H9 (cell line): ENCODE results near the gene USH2A. TPM values are rescaled to one million over a fixed set of nuclear protein-coding genes. Genes with fewer than 3 reads are reported as not detected.

Source experiments
- DNase-seq: peaks from one replicate; pipeline ENCODE4 v3.0.0-alpha.2; 2017
- H2AFZ ChIP-seq: one replicate; pipeline ENCODE4 v1.6.1; 2013; ENCODE audit warnings: mild to moderate bottlenecking, low read length, control low read depth, moderate library complexity
- H2AK5ac ChIP-seq: 2 replicates; pipeline ENCODE4 v1.6.1; 2013; ENCODE audit warnings: low read length, control low read depth, mixed read lengths; ENCODE audit not compliant: insufficient read length
- H2BK120ac ChIP-seq: one replicate; pipeline ENCODE4 v1.6.1; 2013; ENCODE audit warnings: low read depth, mild to moderate bottlenecking, low read length, control low read depth, inconsistent platforms; ENCODE audit not compliant: poor library complexity, severe bottlenecking
- H2BK12ac ChIP-seq: 2 replicates; pipeline ENCODE4 v1.6.1; 2013; ENCODE audit warnings: low read length, control low read depth, mixed read lengths, low read depth; ENCODE audit not compliant: insufficient read length
- H2BK15ac ChIP-seq: 2 replicates; pipeline ENCODE4 v1.6.1; 2013; ENCODE audit warnings: low read depth, low read length, control low read depth
- H2BK20ac ChIP-seq: one replicate; pipeline ENCODE4 v1.6.1; 2013; ENCODE audit warnings: low read depth, mild to moderate bottlenecking, low read length, control low read depth, inconsistent platforms; ENCODE audit not compliant: poor library complexity, severe bottlenecking
- H2BK5ac ChIP-seq: 2 replicates; pipeline ENCODE4 v1.6.1; 2013; ENCODE audit warnings: low read length, control low read depth, mixed read lengths; ENCODE audit not compliant: insufficient read length
- H3K14ac ChIP-seq: 2 replicates; pipeline ENCODE4 v1.6.1; 2013; ENCODE audit warnings: low read length, control low read depth; ENCODE audit not compliant: insufficient read depth
- H3K18ac ChIP-seq: 2 replicates; pipeline ENCODE4 v1.6.1; 2013; ENCODE audit warnings: low read depth, mild to moderate bottlenecking, mixed read lengths, low read length, control low read depth; ENCODE audit not compliant: insufficient read length
- H3K23ac ChIP-seq: 2 replicates; pipeline ENCODE4 v1.6.1; 2013; ENCODE audit warnings: low read length, control low read depth, mixed read lengths, low read depth; ENCODE audit not compliant: insufficient read length
- H3K23me2 ChIP-seq: 2 replicates; pipeline ENCODE4 v1.6.1; 2013; ENCODE audit warnings: low read depth, mild to moderate bottlenecking, mixed read lengths, low read length, control low read depth; ENCODE audit not compliant: insufficient read length, poor library complexity, severe bottlenecking
- H3K27ac ChIP-seq: 2 replicates; pipeline ENCODE4 v1.5.1; 2013; ENCODE audit warnings: low read length, control low read depth, mixed read lengths, low read depth; ENCODE audit not compliant: insufficient read length
- H3K27me3 ChIP-seq: 2 replicates; pipeline ENCODE4 v1.6.1; 2013; ENCODE audit warnings: low read length, control low read depth, inconsistent platforms; ENCODE audit not compliant: insufficient read depth
- H3K4ac ChIP-seq: 2 replicates; pipeline ENCODE4 v1.6.1; 2013; ENCODE audit warnings: low read depth, mild to moderate bottlenecking, control low read depth, inconsistent platforms, low read length, moderate library complexity
- H3K4me1 ChIP-seq: 2 replicates; pipeline ENCODE4 v1.6.1; 2013; ENCODE audit warnings: low read length, control low read depth, inconsistent platforms; ENCODE audit not compliant: insufficient read depth
- H3K4me2 ChIP-seq: 2 replicates; pipeline ENCODE4 v1.6.1; 2013; ENCODE audit warnings: low read length, control low read depth, mixed read lengths; ENCODE audit not compliant: insufficient read length, insufficient read depth
- H3K56ac ChIP-seq: 2 replicates; pipeline ENCODE4 v1.6.1; 2013; ENCODE audit warnings: low read depth, mild to moderate bottlenecking, mixed read lengths, low read length, control low read depth; ENCODE audit not compliant: insufficient read length
- H3K79me1 ChIP-seq: 2 replicates; pipeline ENCODE4 v1.6.1; 2013; ENCODE audit warnings: low read depth, mild to moderate bottlenecking, moderate library complexity, low read length, control low read depth, inconsistent platforms; ENCODE audit not compliant: insufficient read depth, poor library complexity, severe bottlenecking
- H3K79me2 ChIP-seq: 2 replicates; pipeline ENCODE4 v1.6.1; 2013; ENCODE audit warnings: low read length, control low read depth, inconsistent platforms; ENCODE audit not compliant: insufficient read depth
- H3K9ac ChIP-seq: 2 replicates; pipeline ENCODE4 v1.6.1; 2013; ENCODE audit warnings: low read length, control low read depth, mixed read lengths; ENCODE audit not compliant: insufficient read length; ENCODE audit errors: extremely low read depth
- H3K9me3 ChIP-seq: one replicate; pipeline ENCODE4 v1.6.1; 2013; ENCODE audit warnings: low read depth, low read length, inconsistent platforms; ENCODE audit not compliant: control insufficient read depth
- H3T11ph ChIP-seq: one replicate; pipeline ENCODE4 v1.6.1; 2013; ENCODE audit warnings: mild to moderate bottlenecking, low read length, control low read depth, inconsistent platforms
- H4K20me1 ChIP-seq: one replicate; pipeline ENCODE4 v1.6.1; 2013; ENCODE audit not compliant: control insufficient read depth, insufficient read length, insufficient read depth
- H4K5ac ChIP-seq: 2 replicates; pipeline ENCODE4 v1.6.1; 2013; ENCODE audit warnings: low read depth, mild to moderate bottlenecking, mixed read lengths, low read length, control low read depth; ENCODE audit not compliant: insufficient read length
- H4K8ac ChIP-seq: replicated peaks from 2 replicates; pipeline ENCODE4 v1.6.1; 2013; ENCODE audit warnings: low read length, control low read depth, mixed read lengths, low read depth; ENCODE audit not compliant: insufficient read length
- H4K91ac ChIP-seq: 2 replicates; pipeline ENCODE4 v1.6.1; 2013; ENCODE audit warnings: low read depth, mild to moderate bottlenecking, moderate library complexity, mixed read lengths, low read length, control low read depth; ENCODE audit not compliant: insufficient read length
- H3K27ac Mint-ChIP-seq, 3 experiments: 2 replicates in 2 of 3; 3 replicates in 1 of 3; pipeline ENCODE4 v1.8.0; 2020 to 2021; ENCODE audit warnings: mixed read lengths in 3 of 3, mild to moderate bottlenecking in 1 of 3, moderate library complexity in 1 of 3
- H3K27me3 Mint-ChIP-seq: 2 replicates; pipeline ENCODE4 v1.8.0; 2021; ENCODE audit warnings: low read depth, mild to moderate bottlenecking, moderate library complexity, mixed read lengths
- H3K36me3 Mint-ChIP-seq, 3 experiments: 2 replicates in 2 of 3; 3 replicates in 1 of 3; pipeline ENCODE4 v1.8.0; 2020 to 2021; ENCODE audit warnings: low read depth in 3 of 3, mixed read lengths in 3 of 3; ENCODE audit not compliant: insufficient read depth in 1 of 3
- H3K4me1 Mint-ChIP-seq, 2 experiments: 2 replicates each; pipeline ENCODE4 v1.8.0; 2020; ENCODE audit warnings: mixed read lengths in 2 of 2
- H3K4me3 Mint-ChIP-seq, 2 experiments: 2 replicates in 1 of 2; 3 replicates in 1 of 2; pipeline ENCODE4 v1.8.0; 2020 to 2021; ENCODE audit warnings: mild to moderate bottlenecking in 2 of 2, mixed read lengths in 2 of 2, moderate library complexity in 1 of 2
- H3K9me3 Mint-ChIP-seq, 2 experiments: 2 replicates in 1 of 2; 3 replicates in 1 of 2; pipeline ENCODE4 v1.8.0; 2020; ENCODE audit warnings: mild to moderate bottlenecking in 2 of 2, mixed read lengths in 2 of 2, moderate library complexity in 1 of 2
- WGBS: extraction: QIAGEN DNeasy Blood & Tissue Kit; methylation state at CpG from one replicate; pipeline ENCODE4 v1.1.7; 2013; ENCODE audit warnings: missing lambda C conversion rate, low lambda C conversion rate, mixed read lengths; ENCODE audit not compliant: insufficient read length; ENCODE audit errors: extremely low coverage; 5-methylcytosine and 5-hydroxymethylcytosine counted together
- total RNA-seq: library from RNA; stranded (reverse); gene quantifications from 2 replicates; pipeline ENCODE4 v1.2.1, GENCODE V29; 2021
- TF ChIP-seq, protein P1 (sequence below): fragments of 200-600 bp; sonication (generic); conservative IDR thresholded peaks from 3 replicates; pipeline ENCODE4 v1.8.0; 2021; ENCODE audit warnings: antibody characterized with exemption, mild to moderate bottlenecking

The USH2A gene
- total RNA-seq, 1 experiment from 2014 or later: 0.11 TPM

DNA sequence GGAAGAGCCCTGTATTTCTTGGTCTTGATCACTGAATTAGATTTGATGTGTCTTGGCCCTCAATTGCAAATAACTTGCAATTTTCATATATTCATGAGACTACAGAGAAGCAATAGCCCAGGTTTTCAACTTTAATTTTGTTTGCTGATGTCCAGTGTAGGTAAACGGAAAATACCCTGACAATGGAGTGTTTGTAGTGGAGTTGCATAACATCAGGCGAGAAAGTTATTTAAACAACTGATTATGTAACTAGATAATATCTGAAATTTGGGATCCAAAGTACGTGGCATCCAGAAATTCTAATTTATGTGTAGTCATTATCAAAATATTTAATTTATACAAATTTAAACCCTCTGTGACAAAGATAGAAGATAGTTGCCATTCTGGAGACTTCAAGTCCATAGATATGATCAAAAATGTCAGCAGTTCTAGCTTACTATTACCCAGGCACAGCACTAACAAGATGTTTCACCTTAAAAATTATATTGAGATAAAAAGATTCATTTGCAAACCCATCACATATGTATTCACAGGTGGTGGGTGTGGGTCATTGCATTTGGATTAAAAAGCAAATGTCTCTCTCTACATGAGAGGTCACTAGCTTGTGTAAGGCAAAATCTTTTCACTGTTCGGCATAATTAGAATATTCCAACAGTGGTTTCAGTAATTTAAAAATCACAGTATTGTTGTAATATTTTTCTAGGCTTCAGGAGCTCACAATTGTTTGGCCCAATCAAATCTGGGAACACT, 705.4 kb downstream of the USH2A start:
- no peaks in the 10 kb centered on the region for H3K79me1 ChIP-seq
- no peak overlapping the region for H3K27ac ChIP-seq
- H3K27me3 ChIP-seq: no peaks in the 10 kb centered on the region
- H3K4ac ChIP-seq: no peak overlapping the region
- H3K27ac Mint-ChIP-seq: no peak overlapping the region
- H3K56ac ChIP-seq: no peak overlapping the region
- no peaks in the 10 kb centered on the region for H3K9me3 Mint-ChIP-seq
- no peaks in the 10 kb centered on the region for H3K23me2 ChIP-seq
- no peak overlapping the region for H4K91ac ChIP-seq
- H3K9me3 ChIP-seq: no peaks in the 10 kb centered on the region
- no peak overlapping the region for H2AK5ac ChIP-seq
- no peak overlapping the region for H3K9ac ChIP-seq
- TF ChIP-seq, protein P1, sequence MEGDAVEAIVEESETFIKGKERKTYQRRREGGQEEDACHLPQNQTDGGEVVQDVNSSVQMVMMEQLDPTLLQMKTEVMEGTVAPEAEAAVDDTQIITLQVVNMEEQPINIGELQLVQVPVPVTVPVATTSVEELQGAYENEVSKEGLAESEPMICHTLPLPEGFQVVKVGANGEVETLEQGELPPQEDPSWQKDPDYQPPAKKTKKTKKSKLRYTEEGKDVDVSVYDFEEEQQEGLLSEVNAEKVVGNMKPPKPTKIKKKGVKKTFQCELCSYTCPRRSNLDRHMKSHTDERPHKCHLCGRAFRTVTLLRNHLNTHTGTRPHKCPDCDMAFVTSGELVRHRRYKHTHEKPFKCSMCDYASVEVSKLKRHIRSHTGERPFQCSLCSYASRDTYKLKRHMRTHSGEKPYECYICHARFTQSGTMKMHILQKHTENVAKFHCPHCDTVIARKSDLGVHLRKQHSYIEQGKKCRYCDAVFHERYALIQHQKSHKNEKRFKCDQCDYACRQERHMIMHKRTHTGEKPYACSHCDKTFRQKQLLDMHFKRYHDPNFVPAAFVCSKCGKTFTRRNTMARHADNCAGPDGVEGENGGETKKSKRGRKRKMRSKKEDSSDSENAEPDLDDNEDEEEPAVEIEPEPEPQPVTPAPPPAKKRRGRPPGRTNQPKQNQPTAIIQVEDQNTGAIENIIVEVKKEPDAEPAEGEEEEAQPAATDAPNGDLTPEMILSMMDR: no peak
- H3K4me1 Mint-ChIP-seq: no peaks in the 10 kb centered on the region
- no peak overlapping the region for H4K5ac ChIP-seq
- no peak overlapping the region for H2BK12ac ChIP-seq
- H4K20me1 ChIP-seq: no peaks in the 10 kb centered on the region
- H3K18ac ChIP-seq: no peak overlapping the region
- no peak overlapping the region for H4K8ac ChIP-seq
- H3K36me3 Mint-ChIP-seq: no peaks in the 10 kb centered on the region
- H3K79me2 ChIP-seq: no peaks in the 10 kb centered on the region
- no peak overlapping the region for H2BK5ac ChIP-seq
- H2BK15ac ChIP-seq: no peak overlapping the region
- no peak overlapping the region for H3T11ph ChIP-seq
- no peaks in the 10 kb centered on the region for H3K4me1 ChIP-seq
- H2BK20ac ChIP-seq: no peak overlapping the region
- H3K4me2 ChIP-seq: no peak overlapping the region
- H3K27me3 Mint-ChIP-seq: no peaks in the 10 kb centered on the region
- H3K14ac ChIP-seq: no peak overlapping the region
- no peak overlapping the region for H3K4me3 Mint-ChIP-seq
- DNase-seq: no peak
- no peak overlapping the region for H3K23ac ChIP-seq
- no CpG with 5 or more reads among the region's 4 CpGs for WGBS
- no peak overlapping the region for H2AFZ ChIP-seq
- no peak overlapping the region for H2BK120ac ChIP-seq
